Transverse colon (tissue), 4 donors: ENCODE measurements around the gene TRHDE.

Experiments
- EP300 ChIP-seq: sonication (generic); formaldehyde crosslinking; IDR thresholded peaks from one replicate; pipeline ENCODE4 v1.6.1; 2017; ENCODE audit warnings: antibody characterized with exemption, low read depth
- POLR2AphosphoS5 ChIP-seq, 3 donors: sonication (generic); formaldehyde crosslinking; IDR thresholded peaks; one replicate each; pipeline ENCODE4 v1.6.1; 2016; ENCODE audit warnings: antibody characterized with exemption in 3 of 3
- TF ChIP-seq, protein P1 (sequence below), 5 experiments: fragments of 200-600 bp in 3 of 5; fragments of 450-650 bp in 2 of 5; sonication (generic) in 3 of 5; IDR thresholded peaks; 1 replicate in 2 of 5; 2 replicates in 3 of 5; pipeline ENCODE4 v1.5.1; 2016 to 2017; ENCODE audit warnings: antibody characterized with exemption in 5 of 5, inconsistent platforms in 3 of 5, mild to moderate bottlenecking in 2 of 5, moderate library complexity in 1 of 5

DNA sequence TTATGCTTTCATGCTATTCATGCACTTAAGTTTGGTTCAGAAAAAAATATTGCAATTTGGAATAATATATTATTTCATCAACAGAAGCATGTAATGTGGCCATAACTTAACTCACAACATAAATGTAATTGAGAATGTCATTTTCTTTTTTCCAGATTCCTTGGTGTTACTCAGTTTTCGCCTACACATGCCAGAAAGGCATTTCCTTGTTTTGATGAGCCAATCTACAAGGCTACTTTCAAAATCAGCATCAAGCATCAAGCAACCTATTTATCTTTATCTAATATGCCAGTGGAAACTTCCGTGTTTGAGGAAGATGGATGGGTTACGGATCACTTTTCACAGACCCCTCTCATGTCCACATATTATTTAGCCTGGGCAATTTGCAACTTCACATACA lies 14.4 kb downstream of the TRHDE start:
- TF ChIP-seq, protein P1, sequence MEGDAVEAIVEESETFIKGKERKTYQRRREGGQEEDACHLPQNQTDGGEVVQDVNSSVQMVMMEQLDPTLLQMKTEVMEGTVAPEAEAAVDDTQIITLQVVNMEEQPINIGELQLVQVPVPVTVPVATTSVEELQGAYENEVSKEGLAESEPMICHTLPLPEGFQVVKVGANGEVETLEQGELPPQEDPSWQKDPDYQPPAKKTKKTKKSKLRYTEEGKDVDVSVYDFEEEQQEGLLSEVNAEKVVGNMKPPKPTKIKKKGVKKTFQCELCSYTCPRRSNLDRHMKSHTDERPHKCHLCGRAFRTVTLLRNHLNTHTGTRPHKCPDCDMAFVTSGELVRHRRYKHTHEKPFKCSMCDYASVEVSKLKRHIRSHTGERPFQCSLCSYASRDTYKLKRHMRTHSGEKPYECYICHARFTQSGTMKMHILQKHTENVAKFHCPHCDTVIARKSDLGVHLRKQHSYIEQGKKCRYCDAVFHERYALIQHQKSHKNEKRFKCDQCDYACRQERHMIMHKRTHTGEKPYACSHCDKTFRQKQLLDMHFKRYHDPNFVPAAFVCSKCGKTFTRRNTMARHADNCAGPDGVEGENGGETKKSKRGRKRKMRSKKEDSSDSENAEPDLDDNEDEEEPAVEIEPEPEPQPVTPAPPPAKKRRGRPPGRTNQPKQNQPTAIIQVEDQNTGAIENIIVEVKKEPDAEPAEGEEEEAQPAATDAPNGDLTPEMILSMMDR (IDR thresholded peaks at IDR 0.05), result no peak
- no peak for TF ChIP-seq POLR2AphosphoS5 (IDR thresholded peaks at IDR 0.05)
- TF ChIP-seq EP300, result no peak
